ENCODE measurements around the gene HACD3. TPM values are rescaled to one million over a fixed set of nuclear protein-coding genes. Genes with fewer than 3 reads are reported as not detected.

HACD3 gene
- total and polyA plus RNA-seq, 3 donors from 2014 or later, result 37.5 to 70.6 (median 38.6) TPM

DNA sequence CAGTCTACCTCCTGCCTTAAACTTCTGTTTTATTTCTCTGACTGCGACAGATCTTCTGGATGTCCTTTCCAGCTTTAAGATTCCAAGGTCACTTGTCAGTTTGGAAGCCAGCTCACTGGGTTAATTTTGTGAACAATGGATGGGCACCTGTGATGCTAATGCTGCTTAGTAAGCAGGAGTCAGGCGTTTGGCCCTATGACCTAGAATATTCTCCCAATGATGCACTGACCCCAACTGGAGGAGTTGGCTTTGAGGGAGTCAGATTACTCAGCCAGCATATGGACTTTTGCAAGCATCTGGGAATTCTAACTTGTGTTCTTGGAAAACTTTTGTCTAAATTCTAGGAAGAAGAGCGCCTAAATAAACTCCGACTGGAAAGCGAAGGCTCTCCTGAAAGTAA lies 28.1 kb downstream of the HACD3 start:
- no peaks in the 10 kb centered on the region for H3K27me3 ChIP-seq
- H3K4me3 ChIP-seq, result no peak overlapping the region
- H3K36me3 ChIP-seq (ENCODE audit: low read depth, missing control alignments), result no peaks in the 10 kb centered on the region
- no peak for DNase-seq
- H3K27ac ChIP-seq, result no peak overlapping the region
- intact Hi-C loops (cut with DNase I; ENCODE audit: low total_unique reads), result no loop called here
- TF ChIP-seq, protein P1, sequence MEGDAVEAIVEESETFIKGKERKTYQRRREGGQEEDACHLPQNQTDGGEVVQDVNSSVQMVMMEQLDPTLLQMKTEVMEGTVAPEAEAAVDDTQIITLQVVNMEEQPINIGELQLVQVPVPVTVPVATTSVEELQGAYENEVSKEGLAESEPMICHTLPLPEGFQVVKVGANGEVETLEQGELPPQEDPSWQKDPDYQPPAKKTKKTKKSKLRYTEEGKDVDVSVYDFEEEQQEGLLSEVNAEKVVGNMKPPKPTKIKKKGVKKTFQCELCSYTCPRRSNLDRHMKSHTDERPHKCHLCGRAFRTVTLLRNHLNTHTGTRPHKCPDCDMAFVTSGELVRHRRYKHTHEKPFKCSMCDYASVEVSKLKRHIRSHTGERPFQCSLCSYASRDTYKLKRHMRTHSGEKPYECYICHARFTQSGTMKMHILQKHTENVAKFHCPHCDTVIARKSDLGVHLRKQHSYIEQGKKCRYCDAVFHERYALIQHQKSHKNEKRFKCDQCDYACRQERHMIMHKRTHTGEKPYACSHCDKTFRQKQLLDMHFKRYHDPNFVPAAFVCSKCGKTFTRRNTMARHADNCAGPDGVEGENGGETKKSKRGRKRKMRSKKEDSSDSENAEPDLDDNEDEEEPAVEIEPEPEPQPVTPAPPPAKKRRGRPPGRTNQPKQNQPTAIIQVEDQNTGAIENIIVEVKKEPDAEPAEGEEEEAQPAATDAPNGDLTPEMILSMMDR (IDR thresholded peaks at IDR 0.05), result no peak
- TF ChIP-seq POLR2A (IDR thresholded peaks at IDR 0.05), result no peak
- no peaks in the 10 kb centered on the region for H3K9me3 ChIP-seq
- WGBS, 2 donors, result 76 to 89% methylated on average over 5 of the region's 5 CpGs
- H3K4me1 ChIP-seq, result no peaks in the 10 kb centered on the region

DNA sequence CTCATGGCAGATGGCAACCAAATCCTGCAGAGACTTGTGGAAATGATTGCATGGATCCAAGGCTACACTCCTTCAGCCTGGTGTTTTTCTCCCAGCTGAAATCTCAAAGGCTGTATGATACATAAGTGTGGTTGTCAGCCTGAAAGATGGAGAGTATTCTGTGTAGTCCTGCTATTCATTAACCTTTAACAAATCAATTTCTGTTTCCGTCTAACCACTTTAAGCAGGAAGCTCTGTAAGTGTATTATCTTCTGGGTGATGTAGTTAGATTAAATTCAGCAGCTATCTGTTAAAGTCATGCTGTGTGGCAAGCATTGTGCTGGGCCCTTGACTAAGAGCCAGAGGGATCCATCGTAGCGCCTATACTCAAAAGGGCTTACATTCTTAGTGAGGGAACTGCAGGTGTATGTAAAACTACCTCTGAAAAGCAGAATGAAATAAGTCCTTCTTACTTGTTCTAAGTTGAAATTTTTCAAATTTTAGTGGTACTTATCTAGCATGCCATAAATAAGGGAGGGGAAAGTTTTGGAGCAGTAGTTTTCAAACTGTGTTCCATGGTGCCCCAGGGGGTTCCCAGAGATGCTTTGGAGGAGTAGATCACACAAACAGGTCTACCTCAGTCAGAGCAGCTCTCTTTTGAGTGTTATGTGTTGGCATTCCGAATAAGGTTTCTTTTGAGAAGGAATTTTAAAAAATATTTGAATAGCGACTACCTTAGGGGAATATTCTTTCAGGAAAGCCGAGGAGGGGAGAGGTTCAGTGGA lies 28.9 kb downstream of the HACD3 start:
- H3K4me1 ChIP-seq, result no peaks in the 10 kb centered on the region
- H3K36me3 ChIP-seq (ENCODE audit: low read depth, missing control alignments), result no peaks in the 10 kb centered on the region
- DNase-seq, result no peak
- intact Hi-C loops (cut with DNase I; ENCODE audit: low total_unique reads), result no loop called here
- no peaks in the 10 kb centered on the region for H3K9me3 ChIP-seq
- no peaks in the 10 kb centered on the region for H3K27me3 ChIP-seq
- 94 to 95% methylated on average over 6 of the region's 6 CpGs for WGBS, 2 donors
- H3K4me3 ChIP-seq, result no peak overlapping the region
- H3K27ac ChIP-seq, result no peak overlapping the region
- no peak for TF ChIP-seq POLR2A (IDR thresholded peaks at IDR 0.05)
- TF ChIP-seq, protein P1 (IDR thresholded peaks at IDR 0.05), result no peak

DNA sequence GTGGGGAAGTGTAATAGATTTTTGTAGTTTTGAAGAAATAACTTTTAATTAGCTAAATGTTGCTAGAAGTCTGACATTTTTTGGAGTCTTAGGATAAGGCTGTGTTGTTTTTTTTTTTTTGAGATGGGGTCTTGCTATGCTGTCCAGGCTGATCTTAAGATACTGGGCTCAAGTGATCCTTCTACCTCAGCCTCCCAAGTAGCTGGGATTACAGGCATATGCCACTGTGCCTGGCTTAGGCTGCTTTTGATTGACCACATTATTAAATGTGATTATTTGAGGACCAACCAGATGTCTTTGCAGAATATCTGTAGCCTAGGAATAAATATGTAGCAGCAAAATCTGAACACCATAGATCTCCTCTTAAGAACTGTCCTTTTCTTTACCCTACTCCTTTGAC lies 29.7 kb downstream of the HACD3 start:
- Histone ChIP-seq H3K4me1 (no peaks in the 10 kb centered on the region), H3K4me3 (no peak overlapping the region), H3K27ac (no peak overlapping the region), H3K27me3 (no peaks in the 10 kb centered on the region), H3K9me3 (no peaks in the 10 kb centered on the region), H3K36me3 (ENCODE audit: low read depth, missing control alignments) (no peaks in the 10 kb centered on the region)
- intact Hi-C loops (cut with DNase I; ENCODE audit: low total_unique reads), result no loop called here
- no peak for DNase-seq
- TF ChIP-seq, protein P1 (IDR thresholded peaks at IDR 0.05), result no peak
- no peak for TF ChIP-seq POLR2A (IDR thresholded peaks at IDR 0.05)

DNA sequence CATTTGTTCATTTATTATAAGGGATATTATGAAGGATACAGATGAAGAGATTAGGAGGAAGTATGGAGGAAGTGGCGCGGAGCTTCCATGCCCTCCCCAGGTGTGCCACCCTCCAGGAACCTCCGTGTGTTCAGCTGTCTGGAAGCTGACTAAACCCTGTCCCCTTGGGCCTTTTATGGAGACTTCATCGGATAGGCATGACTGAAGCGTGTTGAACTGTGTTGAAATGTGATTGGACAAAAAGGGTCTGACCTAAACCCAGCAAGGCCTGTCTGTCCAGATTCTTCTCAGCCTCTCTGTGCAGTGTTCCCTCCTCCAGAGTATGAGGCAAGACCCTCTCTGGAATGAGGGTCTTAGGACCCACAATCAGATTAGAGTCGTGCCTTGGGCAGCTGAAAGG lies 31.7 kb downstream of the HACD3 start:
- no peak overlapping the region for H3K4me3 ChIP-seq
- no peaks in the 10 kb centered on the region for H3K27me3 ChIP-seq
- no peaks in the 10 kb centered on the region for H3K36me3 ChIP-seq (ENCODE audit: low read depth, missing control alignments)
- TF ChIP-seq POLR2A (IDR thresholded peaks at IDR 0.05), result no peak
- no peak overlapping the region for H3K27ac ChIP-seq
- DNase-seq, result no peak
- no peaks in the 10 kb centered on the region for H3K9me3 ChIP-seq
- H3K4me1 ChIP-seq, result no peaks in the 10 kb centered on the region
- WGBS, 2 donors, result 80 to 97% methylated on average over 6 of the region's 6 CpGs
- intact Hi-C loops (cut with DNase I; ENCODE audit: low total_unique reads), result no loop called here

DNA sequence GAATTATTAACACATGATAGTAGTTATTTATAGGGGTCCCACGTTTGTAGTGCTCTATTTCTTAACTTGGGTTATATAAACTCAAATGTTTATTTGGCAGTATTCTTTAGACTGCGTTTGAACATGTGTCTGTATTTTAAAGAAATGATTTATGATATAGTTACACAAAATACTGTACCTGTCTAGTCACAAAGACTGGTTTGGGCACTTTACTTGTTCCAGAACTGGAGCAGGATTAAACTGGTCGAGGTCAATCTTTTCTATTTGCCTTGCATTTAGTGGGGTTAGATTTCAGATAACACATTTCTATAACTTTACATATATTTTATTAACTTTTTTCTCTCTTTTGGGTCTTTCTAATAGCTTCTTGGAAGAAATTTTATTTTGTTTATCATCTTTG lies 39.5 kb downstream of the HACD3 start:
- Histone ChIP-seq H3K9me3 (no peaks in the 10 kb centered on the region), H3K4me1 (no peaks in the 10 kb centered on the region), H3K27me3 (no peaks in the 10 kb centered on the region), H3K4me3 (no peak overlapping the region), H3K36me3 (ENCODE audit: low read depth, missing control alignments) (no peaks in the 10 kb centered on the region), H3K27ac (no peak overlapping the region)
- TF ChIP-seq POLR2A (IDR thresholded peaks at IDR 0.05), result no peak
- TF ChIP-seq, protein P1 (IDR thresholded peaks at IDR 0.05), result no peak
- WGBS, 2 donors, result 80 to 83% methylated on average over 3 of the region's 3 CpGs
- no peak for DNase-seq
- intact Hi-C loops (cut with DNase I; ENCODE audit: low total_unique reads), result no loop called here

Measured in testis (tissue), 3 donors.